Activated CD4-positive, alpha-beta T cell treated with anti-CD3 and anti-CD28 coated beads, Interleukin-2, Interleukin-4, amounts not matched to agents 100 ng/mL and 50 ng/mL, durations not matched to agents 16 hours and 8 hours (primary cell): ENCODE measurements around the gene PRCC.
"Not testable (repeated sequence)": the region's sequence is repeated elsewhere in the genome, so short reads cannot be mapped to it uniquely, and the experiment has no call there.

ENCODE experiments used
- DNase-seq: peaks from one replicate; pipeline ENCODE4 v3.0.0-alpha.2; 2020; ENCODE audit warnings: low spot score

PRCC gene

DNA sequence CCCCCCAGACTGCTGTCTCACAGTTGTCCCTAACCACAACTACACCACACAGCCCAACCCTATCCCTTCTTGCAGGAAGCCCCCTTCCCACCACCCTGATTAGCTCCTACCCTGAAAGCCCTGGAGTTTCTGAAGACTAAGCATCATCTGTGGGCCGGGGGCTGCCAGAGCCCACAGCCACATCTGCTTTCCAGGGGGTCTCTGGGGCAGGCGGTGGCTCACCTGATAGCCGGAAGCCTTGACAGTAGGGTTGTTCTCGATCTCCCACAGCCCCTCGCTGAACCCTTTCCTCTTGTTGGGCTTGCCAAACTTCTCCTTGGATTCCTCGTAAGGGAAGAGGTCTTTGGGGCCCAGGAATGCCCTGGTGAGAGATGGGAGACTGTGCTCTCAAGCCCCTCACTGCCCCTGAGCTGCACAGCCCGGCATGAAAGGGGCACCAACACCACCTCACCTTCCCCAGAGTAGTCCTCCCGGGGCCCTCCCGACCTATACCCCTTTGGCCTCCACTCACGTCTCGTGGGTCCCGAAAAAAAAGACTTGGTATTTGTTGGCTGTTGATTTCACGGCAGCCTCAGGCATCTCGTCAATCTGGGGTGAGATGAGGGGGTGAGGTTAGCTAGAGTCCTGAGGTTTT, 22.4 kb upstream of the PRCC start:
- no peak for DNase-seq

DNA sequence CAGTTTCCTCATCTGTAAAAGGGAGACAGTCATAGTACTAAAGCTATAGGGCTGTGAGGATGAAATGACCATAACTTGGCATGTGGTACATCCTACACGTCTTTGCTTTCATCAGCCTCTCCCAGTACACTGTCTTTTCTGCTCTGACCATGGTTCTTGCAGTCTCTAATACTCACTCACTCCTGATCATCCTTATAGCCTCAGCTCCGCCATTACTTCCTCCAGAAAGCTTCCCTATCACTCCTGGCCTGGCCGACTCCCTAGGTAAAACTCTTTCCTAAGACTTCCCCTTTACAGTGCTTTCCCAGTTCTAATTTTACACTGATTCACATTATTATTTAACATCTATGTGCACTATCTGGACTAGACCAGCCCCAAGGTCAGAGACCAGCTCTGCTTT, 21.5 kb upstream of the PRCC start:
- no peak for DNase-seq

DNA sequence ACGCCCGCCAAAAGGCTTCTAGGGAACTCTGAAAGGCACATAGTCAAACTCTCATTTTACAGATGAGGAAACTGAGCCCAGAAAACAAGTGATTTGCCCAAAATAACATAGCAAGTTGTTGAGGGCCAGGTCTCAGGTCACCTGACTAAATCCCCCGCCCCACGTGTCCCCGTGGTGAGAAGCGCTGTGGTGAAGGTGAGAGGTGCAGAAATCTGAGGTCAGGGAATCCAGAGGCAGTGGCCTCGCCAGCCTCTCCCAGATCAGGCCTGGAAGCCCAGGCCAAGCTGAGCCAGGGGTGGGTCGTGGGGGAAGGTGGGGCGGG, 21.0 kb upstream of the PRCC start:
- DNase-seq, result no peak

DNA sequence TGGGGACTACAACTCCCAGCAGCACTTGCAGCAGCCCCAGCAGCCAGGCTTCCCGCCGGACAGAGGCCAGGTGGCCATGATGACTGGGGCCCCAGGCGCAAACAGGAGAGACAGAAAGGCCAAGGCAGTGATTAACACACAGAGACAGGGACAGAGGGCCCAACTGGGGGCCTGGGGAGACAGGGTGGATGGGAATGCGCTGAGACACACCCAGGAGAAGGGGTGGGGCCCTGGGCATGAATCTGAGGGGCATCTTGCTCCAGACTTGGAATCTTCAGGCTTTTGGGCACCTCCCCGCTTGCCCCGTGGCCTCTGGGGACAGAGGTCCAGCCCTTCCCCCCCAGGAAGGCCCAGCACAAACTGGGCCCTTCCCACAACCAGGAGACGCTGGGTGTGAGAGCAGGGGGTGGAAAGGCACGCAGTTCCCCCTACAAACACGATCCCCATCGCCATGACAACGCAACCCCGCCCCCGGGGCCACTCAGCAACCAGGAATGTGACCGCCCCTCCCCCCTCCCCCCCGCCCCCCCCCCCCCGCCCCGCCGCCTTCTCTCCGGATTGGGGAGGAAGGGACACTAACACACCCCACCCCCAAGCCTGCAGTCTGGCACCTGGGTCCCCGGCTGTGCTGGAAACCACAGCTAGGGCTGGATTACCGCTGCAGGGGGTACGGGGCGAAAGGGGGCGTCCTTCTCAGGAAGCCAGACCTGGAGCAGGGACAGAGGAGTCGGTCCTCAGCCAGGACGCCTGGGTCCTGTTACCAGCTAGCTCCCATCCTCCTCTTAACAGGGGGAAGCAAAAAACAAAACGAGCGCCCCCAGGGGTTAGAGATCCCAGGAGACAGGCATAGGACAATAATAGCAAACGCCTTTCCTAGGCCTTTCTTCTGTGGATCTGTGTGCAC, 20.4 kb upstream of the PRCC start:
- DNase-seq, result peak; percentile 53

DNA sequence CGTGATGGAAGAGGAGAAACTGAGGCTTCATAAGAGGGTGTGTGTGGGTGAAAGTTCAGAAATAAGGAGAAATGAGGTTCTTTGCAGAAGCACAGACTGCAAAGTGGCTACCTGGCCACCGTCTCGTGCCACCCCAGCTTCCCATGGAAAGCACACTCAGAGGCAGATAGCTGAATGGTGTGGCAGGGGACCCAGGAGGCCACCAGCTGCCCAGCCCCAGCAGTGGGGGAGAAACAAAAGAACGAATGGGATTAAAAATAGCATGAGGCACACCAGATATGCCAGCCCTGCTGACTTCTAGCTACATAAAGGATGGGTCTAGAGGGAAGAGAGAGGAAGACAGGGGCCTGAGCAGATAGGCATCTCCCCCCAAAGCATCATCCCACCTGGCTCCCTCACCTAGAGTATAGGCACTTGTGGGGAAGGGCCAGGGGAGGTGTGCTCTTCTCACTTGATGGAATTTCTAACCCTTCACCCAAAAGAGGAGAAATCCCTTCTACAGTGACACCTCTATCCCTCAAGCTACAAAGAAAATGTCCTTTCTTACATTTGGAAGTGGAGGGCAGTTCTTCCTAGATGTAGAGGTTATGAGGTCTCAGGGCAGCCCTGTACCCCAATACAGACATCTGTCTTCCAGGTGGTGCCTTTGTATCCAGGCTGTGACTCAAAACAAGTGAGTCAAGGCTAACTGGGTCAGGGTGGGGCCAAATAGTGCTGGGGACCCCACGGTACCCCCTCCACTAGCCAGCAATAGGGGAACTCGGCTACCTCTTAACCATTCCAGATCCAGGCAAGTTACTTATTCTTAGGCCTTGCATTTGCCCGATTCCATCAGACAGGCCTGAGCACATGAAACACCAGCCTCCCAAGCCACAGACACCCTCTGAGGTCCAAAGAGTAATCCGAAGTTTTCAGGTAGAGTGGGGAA, 19.3 kb upstream of the PRCC start:
- no peak for DNase-seq

DNA sequence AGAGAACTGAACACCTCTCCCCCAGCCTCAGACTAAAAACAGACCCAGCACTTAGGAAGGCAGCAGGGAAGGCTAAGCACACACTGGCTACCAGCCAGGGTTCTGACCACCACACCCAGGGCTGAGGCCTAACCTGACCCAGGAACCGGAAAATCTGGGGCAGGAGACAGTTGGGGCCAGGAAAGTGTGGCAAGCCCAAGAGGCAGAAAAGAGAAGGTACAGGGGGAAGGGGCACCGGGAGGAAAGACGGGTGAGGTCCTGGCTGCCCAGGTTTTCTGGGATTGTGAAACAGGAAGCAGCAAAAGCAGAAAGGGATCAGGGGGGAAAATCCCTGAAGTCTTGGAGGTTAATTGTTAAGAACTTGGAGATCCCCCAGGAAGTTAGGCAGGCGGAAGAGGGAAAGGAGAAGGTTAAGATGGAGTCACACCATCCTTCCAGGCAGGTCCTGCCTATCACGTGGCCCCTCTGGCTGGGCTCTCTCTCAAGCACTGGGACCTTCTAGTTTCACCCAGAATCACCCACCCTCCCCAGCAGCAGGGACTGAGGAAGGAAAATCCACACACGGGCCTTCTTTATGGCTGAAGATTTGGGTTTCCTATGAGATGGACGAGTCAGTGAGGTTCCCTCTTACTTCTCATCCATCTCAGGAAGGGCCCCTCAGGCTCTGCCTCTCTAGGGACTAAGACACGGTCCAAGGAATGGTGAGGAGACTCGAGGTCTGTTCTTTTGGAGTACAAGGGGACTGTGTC, 18.5 kb upstream of the PRCC start:
- peak; percentile 39 for DNase-seq

DNA sequence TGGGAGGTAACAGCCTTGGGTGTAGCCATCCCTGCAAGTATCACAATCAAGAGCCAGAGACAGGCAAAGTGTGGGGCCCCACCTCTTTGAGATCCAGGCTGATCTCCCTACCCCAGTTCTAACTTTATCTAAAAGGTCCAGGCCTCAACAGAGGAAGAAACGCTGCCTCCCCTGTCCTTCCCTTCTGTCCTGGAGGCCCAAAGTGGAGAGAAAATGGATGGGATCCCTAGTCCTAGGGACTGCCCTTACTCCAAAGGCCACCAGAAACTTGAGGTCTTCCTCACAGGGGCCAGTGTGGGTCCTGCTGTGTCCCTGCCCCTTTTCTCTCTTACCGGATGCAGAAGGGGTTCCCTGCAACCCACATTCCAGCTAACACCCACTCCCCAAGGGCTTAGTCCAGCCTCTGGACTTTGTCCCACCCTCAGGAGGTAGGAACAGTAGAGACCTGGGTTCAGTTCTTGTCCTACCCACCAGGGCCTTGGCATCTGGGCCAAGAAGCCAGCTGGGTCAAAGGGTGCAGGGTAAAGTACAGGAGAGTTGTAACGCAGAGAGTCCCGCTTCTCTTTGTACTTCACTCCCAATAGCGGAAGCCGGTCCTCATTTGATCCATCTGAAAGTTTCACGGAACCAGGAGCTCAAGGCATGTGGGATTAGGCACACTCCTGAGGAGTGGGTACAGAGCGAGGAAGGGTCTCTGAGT, 17.8 kb upstream of the PRCC start:
- no peak for DNase-seq

DNA sequence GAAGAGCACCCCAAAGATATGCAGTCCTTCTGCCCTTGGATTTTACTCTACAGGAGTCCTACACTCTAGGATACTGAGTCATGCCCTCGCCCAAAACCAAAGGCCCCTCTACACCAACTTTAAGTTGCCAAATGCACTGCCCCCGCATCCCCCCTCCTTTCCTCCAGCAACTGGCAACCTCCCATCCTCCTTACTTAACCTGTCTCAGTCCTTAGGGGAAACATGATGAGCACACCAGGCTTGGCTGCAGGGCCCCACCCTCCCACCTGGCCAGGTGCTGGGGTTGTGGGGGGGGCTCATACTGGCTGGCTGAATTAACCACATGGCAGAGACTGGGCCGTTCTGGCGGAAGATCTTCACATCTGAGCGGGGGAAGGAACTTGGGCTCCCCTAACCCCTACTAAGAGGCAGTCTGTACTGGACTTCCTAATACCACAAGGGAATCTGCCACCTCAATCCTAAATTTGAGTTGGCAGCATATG, 17.1 kb upstream of the PRCC start:
- DNase-seq, result peak; percentile 37

DNA sequence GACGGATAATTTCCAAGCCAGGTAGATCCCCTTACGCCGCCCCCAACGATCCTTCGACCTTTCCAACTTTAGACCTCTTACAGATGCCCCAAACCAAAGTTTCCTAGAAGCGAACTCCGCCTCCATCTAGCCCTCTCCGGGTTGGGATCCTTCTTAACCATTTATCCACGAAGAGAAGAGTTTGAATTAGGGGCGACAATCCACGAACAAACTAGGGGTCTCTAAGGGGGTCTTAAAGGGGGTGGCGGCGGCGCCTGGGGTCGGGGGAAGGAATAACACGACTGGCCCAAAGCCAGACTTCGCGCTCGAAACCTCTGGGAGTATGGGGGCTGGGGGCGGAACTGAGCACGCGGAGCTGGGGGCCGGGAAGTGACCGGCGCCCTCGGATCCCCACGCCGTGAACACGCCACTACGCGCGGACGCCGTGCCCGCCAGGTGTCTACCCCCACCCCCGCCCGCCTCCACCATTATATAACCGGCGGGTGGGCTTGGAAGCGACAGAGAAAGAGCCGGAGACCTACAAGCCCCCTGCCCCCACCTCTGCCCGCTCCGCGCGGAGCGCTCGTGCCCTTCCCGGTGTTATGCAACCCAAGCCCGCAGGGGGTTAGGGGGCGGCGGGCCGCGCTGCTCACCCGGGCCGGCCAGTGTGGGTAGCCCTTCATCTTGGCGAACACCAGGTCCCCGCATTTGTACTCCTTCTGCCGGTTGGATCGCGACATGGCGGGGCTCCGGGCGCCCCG, 16.5 kb upstream of the PRCC start:
- DNase-seq, result no peak

DNA sequence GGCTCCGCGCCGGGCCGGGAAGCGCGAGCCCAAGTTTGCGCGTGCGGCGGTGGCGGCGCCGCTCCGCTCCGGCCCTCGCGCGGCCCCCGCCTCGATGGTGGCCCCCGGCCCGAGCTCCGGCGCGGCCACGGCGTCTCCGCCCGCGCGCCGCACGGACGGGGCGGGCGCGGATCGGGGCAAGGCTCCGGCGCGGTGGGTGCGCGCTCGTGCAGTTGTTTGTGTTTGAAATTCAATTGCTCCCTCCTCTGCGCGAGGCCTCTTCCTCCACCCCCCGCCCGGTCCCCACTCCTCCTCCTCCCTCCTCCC, 15.9 kb upstream of the PRCC start, which contains the start of gene HDGF:
Gene HDGF (minus strand): TSS at position 225 of the 306 bp plus-strand sequence. CDS start 246 bp downstream, outside the sequence.
- DNase-seq, result no peak

DNA sequence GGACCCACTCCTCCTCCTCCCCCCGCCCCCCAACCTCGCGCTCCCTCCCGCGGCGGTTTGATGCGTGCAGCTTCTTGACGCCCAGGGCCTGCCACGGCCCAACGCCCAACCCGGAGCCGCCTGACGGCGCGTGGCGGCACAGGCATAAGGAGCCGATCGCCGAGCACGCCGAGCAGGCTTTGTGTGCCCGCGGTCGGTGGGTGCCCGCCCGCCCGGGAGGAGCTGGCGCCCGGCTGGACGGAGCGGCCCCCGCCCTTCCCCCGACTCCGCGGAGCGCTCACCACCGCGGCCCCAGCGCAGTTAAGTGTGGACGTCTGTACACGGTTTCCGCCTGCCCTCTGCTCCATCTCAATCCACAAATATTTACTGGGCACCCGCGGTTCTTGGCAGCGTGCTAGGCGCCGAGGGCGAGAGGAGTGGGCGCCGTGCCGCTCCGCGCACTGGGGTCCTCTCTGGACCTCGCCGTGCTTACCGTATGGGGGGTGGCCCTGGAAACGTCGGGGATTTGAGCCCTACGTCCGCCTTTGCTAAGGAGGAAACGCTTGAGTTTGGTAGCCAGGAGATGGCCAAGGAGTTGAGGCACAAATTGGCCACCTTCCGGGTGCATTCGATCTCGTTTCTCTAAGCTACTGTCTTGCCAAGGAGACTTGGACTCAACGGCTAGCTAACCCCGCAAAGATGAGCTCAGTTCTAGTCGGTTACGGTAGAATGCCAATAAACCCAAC, 15.4 kb upstream of the PRCC start:
- peak; percentile 99 for DNase-seq

DNA sequence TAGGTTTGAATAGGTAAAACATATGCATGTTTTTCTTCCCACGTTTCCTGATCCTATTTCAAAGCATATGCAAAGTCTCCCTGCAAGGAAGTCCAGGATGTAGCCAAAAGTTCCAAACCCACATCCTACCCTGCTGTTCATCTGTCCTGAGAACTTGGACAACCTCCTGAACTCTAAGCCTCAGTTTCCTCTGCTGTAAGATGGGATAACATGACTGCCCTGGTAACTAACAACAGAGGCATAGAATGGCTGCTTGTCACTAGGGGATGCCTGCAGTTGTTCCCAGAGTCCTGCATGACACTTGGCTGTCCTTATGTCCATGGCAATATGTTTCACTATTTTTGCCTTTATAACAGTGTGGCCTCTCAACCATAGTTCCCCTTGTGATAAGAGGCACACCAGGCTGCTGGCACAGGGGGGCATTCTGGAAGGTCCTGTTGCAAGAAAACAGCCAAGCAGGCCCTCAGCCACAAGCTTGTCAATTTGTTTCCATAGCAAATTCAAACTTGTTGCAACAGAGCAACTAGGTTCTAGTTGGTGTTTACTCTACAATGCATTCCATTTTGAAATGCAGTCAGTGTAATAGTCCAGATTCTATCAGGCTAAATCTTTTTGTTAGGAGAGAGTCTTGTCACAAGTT, 14.4 kb upstream of the PRCC start:
- DNase-seq, result no peak

DNA sequence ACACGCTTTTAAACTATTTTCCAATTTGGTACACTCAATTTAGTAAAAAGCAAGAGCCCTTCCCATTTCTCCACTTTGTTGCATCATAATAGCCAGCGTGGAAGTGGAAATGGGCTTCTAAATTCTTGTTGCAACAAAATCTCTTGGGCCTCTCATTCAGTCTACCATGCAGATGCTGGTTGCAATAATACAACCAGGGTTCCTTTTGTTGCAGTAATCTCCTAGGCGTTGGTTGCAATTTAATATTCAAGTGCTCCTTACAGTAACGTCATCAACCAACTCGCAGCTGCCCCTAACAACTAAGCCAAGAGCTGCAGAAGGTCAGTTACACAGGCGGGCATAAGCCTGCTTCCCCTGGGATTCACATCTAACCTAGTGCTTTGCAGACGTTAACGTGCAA, 13.1 kb upstream of the PRCC start:
- DNase-seq, result no peak

DNA sequence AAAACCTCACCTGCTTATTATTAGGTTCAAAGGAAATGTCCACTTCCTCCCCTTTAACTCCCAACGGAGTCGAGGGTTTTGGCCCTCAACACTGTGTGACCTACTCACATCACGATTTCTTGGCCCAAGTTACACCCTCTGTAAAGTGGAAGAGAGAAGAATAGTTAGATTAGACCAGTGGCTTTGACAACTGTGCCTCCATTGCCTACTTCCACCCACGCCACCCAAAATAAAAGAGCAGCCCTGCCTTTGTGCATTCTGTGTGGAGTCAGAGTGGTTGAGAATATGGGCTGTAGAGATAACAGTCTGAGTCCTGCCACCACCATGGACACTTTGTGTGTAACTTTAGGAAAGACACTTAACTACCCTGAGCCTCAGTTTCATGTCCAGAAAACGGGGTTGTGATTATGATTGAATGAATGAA, 11.8 kb upstream of the PRCC start:
- no peak for DNase-seq

DNA sequence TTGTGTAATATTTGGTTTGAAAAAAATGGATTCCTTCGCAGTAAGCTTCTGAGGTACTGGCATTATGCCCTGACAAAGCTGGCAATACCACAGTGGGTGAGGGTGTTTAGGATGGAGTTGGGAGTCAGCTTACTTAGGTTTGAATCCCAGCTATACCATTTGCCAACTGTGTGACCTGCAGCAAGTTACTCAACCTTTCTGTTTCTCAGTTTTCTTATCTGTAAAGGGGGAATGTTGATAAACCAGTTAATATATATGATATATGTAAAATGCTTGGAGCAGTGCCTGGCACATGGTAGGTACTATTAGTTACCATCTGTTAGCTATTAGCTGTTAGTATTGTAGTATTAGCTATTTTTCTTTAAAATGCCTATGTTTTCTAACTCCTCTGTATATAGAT, 11.0 kb upstream of the PRCC start:
- DNase-seq, result no peak

DNA sequence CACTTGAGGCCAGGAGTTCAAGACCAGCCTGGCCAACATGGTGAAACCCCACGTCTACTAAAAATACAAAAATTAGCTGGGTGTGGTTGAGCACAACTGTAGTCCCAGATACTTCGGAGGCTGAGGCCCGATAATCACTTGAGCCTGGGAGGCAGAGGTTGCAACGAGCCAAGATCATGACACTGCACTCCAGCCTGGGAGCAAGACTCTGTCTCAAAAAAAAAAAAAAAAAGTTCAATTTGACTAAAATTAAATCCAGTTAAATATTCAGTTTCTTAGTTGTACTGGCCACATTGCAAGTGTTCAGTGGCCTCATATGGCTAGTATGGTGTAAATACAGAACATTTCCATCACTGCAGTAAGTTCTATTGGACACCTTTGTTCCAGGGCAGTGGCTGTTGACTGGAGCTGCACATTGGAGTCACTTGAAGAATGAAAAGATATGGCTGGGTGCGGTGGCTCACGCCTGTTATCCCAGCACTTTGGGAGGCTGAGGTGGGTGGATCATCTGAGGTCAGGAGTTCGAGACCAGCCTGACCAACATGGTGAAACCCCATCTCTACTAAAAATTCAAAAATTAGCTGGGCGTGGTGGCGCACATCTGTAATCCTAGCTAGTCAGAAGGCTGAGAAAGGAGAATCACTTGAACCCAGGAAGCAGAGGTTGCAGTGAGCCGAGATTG, 9.6 kb upstream of the PRCC start:
- not testable (repeated sequence) for DNase-seq

DNA sequence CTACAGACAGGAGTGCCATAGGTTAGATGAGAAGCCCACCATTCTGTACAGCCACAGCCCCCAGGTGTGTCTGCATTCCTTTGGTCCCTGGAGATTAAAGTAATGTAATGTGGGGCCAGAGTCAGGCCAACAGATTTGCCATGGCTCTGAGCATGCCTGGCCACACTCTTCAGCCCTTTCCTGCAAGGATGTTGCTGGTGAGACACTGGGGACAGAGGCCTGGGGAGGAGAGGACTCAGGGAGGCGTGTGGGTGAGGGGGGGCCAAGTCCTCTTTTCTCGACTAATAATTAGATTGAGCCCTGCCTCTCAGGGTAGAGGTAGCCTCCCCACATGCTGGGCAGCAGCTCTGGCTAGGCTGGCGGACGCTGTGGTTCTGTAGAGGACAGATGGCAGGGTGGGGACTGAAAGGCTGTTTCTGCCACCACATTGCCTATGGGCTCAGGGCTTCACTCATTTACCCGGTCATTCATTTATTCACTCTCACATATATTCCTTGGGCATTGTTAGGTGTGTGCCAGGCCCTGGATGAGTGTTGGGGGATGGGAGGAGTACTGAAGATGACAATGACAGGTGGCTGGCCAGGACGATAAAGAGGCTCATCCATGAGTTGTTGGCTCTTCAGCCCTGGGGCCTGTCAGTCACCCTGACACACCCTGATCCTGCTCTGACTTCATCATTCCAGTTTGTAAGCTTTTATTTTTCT, 7.1 kb upstream of the PRCC start:
- DNase-seq, result no peak

DNA sequence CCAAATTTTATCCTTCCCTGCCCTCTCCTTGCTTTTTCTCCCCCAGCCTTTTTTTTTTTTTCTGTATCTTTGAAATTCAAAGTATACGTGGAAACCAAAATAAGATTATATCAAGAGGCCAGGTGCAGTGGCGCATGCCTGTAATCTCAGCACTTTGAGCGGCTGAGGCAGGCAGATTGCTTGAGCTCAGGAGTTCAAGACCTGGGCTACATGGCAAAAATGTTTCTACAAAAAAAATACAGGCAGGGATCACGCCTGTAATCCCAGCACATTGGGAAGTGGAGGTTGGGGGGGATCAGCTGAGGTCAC, 6.6 kb upstream of the PRCC start:
- DNase-seq, result no peak
